ENCODE measurements around the gene AIFM3.

Gene AIFM3

DNA sequence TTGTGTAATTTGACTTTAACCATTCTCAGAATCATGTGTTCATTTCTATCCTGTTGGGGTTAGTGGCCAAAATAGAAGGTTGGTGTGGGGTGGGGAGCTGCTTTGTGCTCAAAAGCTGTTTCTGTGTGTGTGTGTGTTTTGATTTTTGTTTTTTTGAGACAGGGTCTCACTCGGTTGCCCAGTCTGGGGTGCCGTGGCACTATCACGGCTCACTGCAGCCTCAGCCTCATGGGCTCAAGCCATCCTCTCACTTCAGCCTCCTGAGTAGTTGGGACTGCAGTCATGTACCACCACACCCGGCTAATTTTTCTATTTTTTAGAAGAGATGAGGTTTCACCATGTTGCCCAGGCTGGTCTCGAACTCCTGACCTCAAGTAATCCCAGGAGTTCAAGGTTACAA is 18.1 kb upstream of the AIFM3 start:
- DNase-seq: no peak
- Histone ChIP-seq H3K9me3 (ENCODE audit: insufficient read depth, low read length, severe bottlenecking) (no peaks in the 10 kb centered on the region), H4K20me1 (ENCODE audit: insufficient read depth, low read length) (peaks cover 96% of the 10 kb centered on the region), H3K9ac (ENCODE audit: low read depth, low read length) (no peak overlapping the region), H3K79me2 (ENCODE audit: insufficient read depth, low read length) (peaks cover 78% of the 10 kb centered on the region), H3K36me3 (ENCODE audit: insufficient read depth, low read length) (peaks cover 89% of the 10 kb centered on the region), H3K27ac (ENCODE audit: low read length) (no peak overlapping the region), H3K4me1 (ENCODE audit: insufficient read depth, low read length) (no peaks in the 10 kb centered on the region), H3K27me3 (ENCODE audit: insufficient read depth, low read length, poor library complexity) (no peaks in the 10 kb centered on the region), H3K4me3 (ENCODE audit: low read depth in 1 of 2, low read length in 2 of 2) (no peak overlapping the region), H2AFZ (ENCODE audit: low read depth, low read length) (no peak overlapping the region), H3K4me2 (ENCODE audit: insufficient read depth, low read length) (no peak overlapping the region)
- TF ChIP-seq, protein P1, sequence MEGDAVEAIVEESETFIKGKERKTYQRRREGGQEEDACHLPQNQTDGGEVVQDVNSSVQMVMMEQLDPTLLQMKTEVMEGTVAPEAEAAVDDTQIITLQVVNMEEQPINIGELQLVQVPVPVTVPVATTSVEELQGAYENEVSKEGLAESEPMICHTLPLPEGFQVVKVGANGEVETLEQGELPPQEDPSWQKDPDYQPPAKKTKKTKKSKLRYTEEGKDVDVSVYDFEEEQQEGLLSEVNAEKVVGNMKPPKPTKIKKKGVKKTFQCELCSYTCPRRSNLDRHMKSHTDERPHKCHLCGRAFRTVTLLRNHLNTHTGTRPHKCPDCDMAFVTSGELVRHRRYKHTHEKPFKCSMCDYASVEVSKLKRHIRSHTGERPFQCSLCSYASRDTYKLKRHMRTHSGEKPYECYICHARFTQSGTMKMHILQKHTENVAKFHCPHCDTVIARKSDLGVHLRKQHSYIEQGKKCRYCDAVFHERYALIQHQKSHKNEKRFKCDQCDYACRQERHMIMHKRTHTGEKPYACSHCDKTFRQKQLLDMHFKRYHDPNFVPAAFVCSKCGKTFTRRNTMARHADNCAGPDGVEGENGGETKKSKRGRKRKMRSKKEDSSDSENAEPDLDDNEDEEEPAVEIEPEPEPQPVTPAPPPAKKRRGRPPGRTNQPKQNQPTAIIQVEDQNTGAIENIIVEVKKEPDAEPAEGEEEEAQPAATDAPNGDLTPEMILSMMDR (IDR thresholded peaks at IDR 0.05; ENCODE audit: borderline replicate concordance, extremely low read depth, low read length, poor library complexity, severe bottlenecking): no peak
- TF ChIP-seq EZH2 (IDR thresholded peaks at IDR 0.05; ENCODE audit: borderline replicate concordance, low read depth, low read length, severe bottlenecking): no peak
- ATAC-seq (ENCODE audit: insufficient read depth, low read depth): no peak

- no peak for ATAC-seq (ENCODE audit: insufficient read depth, low read depth)
- H3K4me1 ChIP-seq (ENCODE audit: insufficient read depth, low read length): no peaks in the 10 kb centered on the region
- no peak overlapping the region for H2AFZ ChIP-seq (ENCODE audit: low read depth, low read length)
- TF ChIP-seq, protein P1 (IDR thresholded peaks at IDR 0.05; ENCODE audit: borderline replicate concordance, extremely low read depth, low read length, poor library complexity, severe bottlenecking): no peak
- no peak for TF ChIP-seq EZH2 (IDR thresholded peaks at IDR 0.05; ENCODE audit: borderline replicate concordance, low read depth, low read length, severe bottlenecking)
- peaks cover 95% of the 10 kb centered on the region for H4K20me1 ChIP-seq (ENCODE audit: insufficient read depth, low read length)
- no peaks in the 10 kb centered on the region for H3K9me3 ChIP-seq (ENCODE audit: insufficient read depth, low read length, severe bottlenecking)
- H3K9ac ChIP-seq (ENCODE audit: low read depth, low read length): no peak overlapping the region
- H3K36me3 ChIP-seq (ENCODE audit: insufficient read depth, low read length): peaks cover 88% of the 10 kb centered on the region
- H3K4me3 ChIP-seq (ENCODE audit: low read depth in 1 of 2, low read length in 2 of 2): no peak overlapping the region
- DNase-seq: no peak
- no peaks in the 10 kb centered on the region for H3K27me3 ChIP-seq (ENCODE audit: insufficient read depth, low read length, poor library complexity)
- H3K4me2 ChIP-seq (ENCODE audit: insufficient read depth, low read length): no peak overlapping the region
- H3K27ac ChIP-seq (ENCODE audit: low read length): no peak overlapping the region
- peaks cover 71% of the 10 kb centered on the region for H3K79me2 ChIP-seq (ENCODE audit: insufficient read depth, low read length)
Observed at GRCh38 chr22:20949698-20950183, 17.3 kb upstream of the AIFM3 start.

- H3K4me1 ChIP-seq (ENCODE audit: insufficient read depth, low read length): no peaks in the 10 kb centered on the region
- H3K27ac ChIP-seq (ENCODE audit: low read length): no peak overlapping the region
- H2AFZ ChIP-seq (ENCODE audit: low read depth, low read length): no peak overlapping the region
- no peaks in the 10 kb centered on the region for H3K9me3 ChIP-seq (ENCODE audit: insufficient read depth, low read length, severe bottlenecking)
- peaks cover 75% of the 10 kb centered on the region for H3K36me3 ChIP-seq (ENCODE audit: insufficient read depth, low read length)
- peaks cover 55% of the 10 kb centered on the region for H3K79me2 ChIP-seq (ENCODE audit: insufficient read depth, low read length)
- H3K4me2 ChIP-seq (ENCODE audit: insufficient read depth, low read length): no peak overlapping the region
- no peak for ATAC-seq (ENCODE audit: insufficient read depth, low read depth)
- no peak for DNase-seq
- peaks cover 82% of the 10 kb centered on the region for H4K20me1 ChIP-seq (ENCODE audit: insufficient read depth, low read length)
- H3K27me3 ChIP-seq (ENCODE audit: insufficient read depth, low read length, poor library complexity): no peaks in the 10 kb centered on the region
- no peak overlapping the region for H3K4me3 ChIP-seq (ENCODE audit: low read depth in 1 of 2, low read length in 2 of 2)
- H3K9ac ChIP-seq (ENCODE audit: low read depth, low read length): no peak overlapping the region
- TF ChIP-seq, protein P1 (IDR thresholded peaks at IDR 0.05; ENCODE audit: borderline replicate concordance, extremely low read depth, low read length, poor library complexity, severe bottlenecking): no peak
- TF ChIP-seq EZH2 (IDR thresholded peaks at IDR 0.05; ENCODE audit: borderline replicate concordance, low read depth, low read length, severe bottlenecking): no peak
Observed at GRCh38 chr22:20951151-20951931, 15.7 kb upstream of the AIFM3 start.
